Esophagus muscularis mucosa (tissue), 4 donors: ENCODE data around the gene C1QTNF1. TPM values are rescaled to one million over a fixed set of nuclear protein-coding genes. Genes with fewer than 3 reads are reported as not detected.

ENCODE experiments used
- DNase-seq: peaks from one replicate; pipeline ENCODE4 v3.0.0-alpha.2; 2017; ENCODE audit errors: extremely low spot score
- H3K27ac ChIP-seq, 4 donors: fragments of 200-600 bp; sonication (generic); replicated peaks in 1 of 4; 1 replicate in 3 of 4; 2 replicates in 1 of 4; pipeline ENCODE4 v1.5.1; 2016 to 2019; ENCODE audit warnings: mild to moderate bottlenecking in 1 of 4
- H3K27me3 ChIP-seq, 4 donors: fragments of 200-600 bp; sonication (generic); one replicate each; pipeline versions ENCODE4 v1.5.1 to v1.6.0; 2016 to 2019
- H3K36me3 ChIP-seq, 4 donors: fragments of 200-600 bp; sonication (generic); one replicate each; pipeline ENCODE4 v1.5.1; 2016 to 2019
- H3K4me1 ChIP-seq, 4 donors: fragments of 200-600 bp; sonication (generic); one replicate each; pipeline ENCODE4 v1.5.1; 2016 to 2019
- H3K4me3 ChIP-seq, 4 donors: fragments of 200-600 bp; sonication (generic); 1 replicate in 2 of 4; 2 replicates in 2 of 4; pipeline ENCODE4 v1.5.1; 2016 to 2019; ENCODE audit warnings: mild to moderate bottlenecking in 4 of 4, moderate library complexity in 1 of 4
- H3K9me3 ChIP-seq, 4 donors: fragments of 200-600 bp; sonication (generic); 1 replicate in 3 of 4; 2 replicates in 1 of 4; pipeline ENCODE4 v1.5.1; 2016 to 2019
- EP300 ChIP-seq: sonication (generic); formaldehyde crosslinking; IDR thresholded peaks from one replicate; pipeline ENCODE4 v1.6.1; 2017; ENCODE audit warnings: antibody characterized with exemption
- POLR2A ChIP-seq: fragments of 450-650 bp; IDR thresholded peaks from one replicate; pipeline ENCODE4 v1.6.1; 2017; ENCODE audit warnings: antibody characterized with exemption, moderate library complexity, mild to moderate bottlenecking, low read depth
- POLR2AphosphoS5 ChIP-seq, 2 donors: sonication (generic); formaldehyde crosslinking; IDR thresholded peaks; one replicate each; pipeline ENCODE4 v1.6.1; 2017; ENCODE audit warnings: antibody characterized with exemption in 2 of 2
- WGBS: methylation state at CpG from one replicate; pipeline ENCODE4 v1.1.5; 2018; 5-methylcytosine and 5-hydroxymethylcytosine counted together
- intact Hi-C: fragments of 100-400 bp; cut with DNase I; formaldehyde crosslinking; loops from one replicate; pipeline ENCODE4 v1.15.1; 2023
- total RNA-seq, 4 donors: library from RNA; depleted of rRNA; stranded (reverse); fragments of >200 nt; gene quantifications; one replicate each; pipeline versions ENCODE4 v1.1.0 to v1.2.1, GENCODE V29; 2016
- TF ChIP-seq, protein P1 (sequence below), 3 experiments: fragments of 200-600 bp in 2 of 3; fragments of 450-650 bp in 1 of 3; sonication (generic) in 2 of 3; IDR thresholded peaks; one replicate each; pipeline ENCODE4 v1.5.1; 2017 to 2019; ENCODE audit warnings: antibody characterized with exemption in 3 of 3, mild to moderate bottlenecking in 2 of 3, moderate library complexity in 1 of 3

C1QTNF1 gene
- total RNA-seq, 4 donors from 2014 or later = 31.1 to 115 (median 70.4) TPM

DNA sequence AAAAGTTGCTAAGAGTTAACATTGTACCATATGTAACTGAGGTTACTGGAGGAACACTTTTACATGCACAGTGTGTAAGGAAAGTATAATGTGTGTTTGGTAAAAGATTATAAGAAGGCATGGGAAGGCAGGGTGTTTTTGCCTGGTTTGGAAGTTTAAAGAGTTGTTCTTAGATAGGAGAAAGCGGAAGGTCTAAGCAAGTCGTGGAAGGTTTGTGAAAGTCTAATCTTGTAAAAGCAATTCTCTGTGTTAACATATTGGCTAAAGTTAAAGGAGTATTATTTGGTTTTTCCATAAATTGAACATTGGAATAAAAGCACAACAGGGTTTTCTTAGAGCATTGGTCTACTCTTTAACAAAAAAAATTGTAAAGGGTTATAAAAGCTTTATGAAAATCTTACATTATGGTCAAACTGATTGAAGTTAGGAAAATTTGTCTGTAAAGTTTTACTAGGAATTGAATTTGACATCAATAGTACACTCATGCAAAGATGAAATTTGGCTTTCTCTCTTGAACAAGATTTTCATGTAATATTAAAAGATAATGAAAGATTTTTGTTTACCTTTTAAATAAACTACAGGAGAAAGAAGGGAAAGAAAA is 9.7 kb upstream of the C1QTNF1 start:
- Histone ChIP-seq H3K4me3 (no peak overlapping the region), H3K9me3 (no peaks in the 10 kb centered on the region), H3K27me3 (no peaks in the 10 kb centered on the region), H3K4me1 (peaks cover 6 to 10% (median 8%) of the 10 kb centered on the region in 4 donors), H3K36me3 (no peaks in the 10 kb centered on the region), H3K27ac (no peak overlapping the region)
- TF ChIP-seq, protein P1, sequence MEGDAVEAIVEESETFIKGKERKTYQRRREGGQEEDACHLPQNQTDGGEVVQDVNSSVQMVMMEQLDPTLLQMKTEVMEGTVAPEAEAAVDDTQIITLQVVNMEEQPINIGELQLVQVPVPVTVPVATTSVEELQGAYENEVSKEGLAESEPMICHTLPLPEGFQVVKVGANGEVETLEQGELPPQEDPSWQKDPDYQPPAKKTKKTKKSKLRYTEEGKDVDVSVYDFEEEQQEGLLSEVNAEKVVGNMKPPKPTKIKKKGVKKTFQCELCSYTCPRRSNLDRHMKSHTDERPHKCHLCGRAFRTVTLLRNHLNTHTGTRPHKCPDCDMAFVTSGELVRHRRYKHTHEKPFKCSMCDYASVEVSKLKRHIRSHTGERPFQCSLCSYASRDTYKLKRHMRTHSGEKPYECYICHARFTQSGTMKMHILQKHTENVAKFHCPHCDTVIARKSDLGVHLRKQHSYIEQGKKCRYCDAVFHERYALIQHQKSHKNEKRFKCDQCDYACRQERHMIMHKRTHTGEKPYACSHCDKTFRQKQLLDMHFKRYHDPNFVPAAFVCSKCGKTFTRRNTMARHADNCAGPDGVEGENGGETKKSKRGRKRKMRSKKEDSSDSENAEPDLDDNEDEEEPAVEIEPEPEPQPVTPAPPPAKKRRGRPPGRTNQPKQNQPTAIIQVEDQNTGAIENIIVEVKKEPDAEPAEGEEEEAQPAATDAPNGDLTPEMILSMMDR (IDR thresholded peaks at IDR 0.05) = no peak
- TF ChIP-seq EP300 = no peak
- intact Hi-C loops = no loop called here
- no peak for DNase-seq
- 80% methylated on average over 2 of the region's 2 CpGs for WGBS

DNA sequence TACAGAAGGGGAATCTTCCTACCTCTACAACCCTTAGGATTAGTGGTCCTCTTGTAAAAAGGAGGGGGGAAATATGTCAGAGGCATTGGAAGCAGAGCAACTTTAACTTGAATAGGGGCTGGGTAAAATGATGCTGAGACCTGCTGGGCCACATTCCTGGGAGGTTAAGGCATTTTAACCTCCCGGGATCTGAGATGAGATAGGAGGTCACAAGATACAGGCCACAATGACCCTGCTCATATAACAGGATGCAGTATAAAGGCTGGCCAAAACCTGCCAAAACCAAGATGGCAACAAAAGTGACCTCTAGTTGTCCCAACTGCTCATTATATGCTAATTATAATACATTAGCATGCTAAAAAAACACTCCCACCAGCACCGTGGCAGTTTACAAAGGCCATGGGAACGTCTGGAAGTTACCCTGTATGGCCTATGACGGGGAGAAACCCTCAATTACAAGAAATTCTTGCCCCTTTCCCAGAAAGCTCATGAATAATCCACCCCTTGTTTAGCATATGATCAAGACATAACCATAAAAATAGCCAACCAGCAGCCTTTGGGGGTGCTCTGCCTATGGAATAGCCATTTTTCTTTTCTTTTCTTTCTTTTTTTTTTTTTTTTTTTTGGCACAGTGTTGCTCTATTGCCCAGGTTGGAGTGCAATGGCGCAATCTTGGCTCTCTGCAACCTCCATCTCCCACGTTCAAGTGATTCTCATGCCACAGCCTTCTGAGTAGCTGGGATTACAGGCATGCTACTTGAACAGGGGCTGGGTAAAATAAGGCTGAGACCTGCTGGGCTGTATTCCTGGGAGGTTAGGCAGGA is 6.2 kb upstream of the C1QTNF1 start:
- no peak for DNase-seq
- Histone ChIP-seq H3K36me3 (no peaks in the 10 kb centered on the region), H3K27ac (no peak overlapping the region), H3K27me3 (no peaks in the 10 kb centered on the region), H3K4me3 (no peak overlapping the region), H3K9me3 (no peaks in the 10 kb centered on the region), H3K4me1 (peaks cover 29 to 34% (median 31%) of the 10 kb centered on the region in 4 donors)
- no peak for TF ChIP-seq POLR2AphosphoS5 (IDR thresholded peaks at IDR 0.05)
- intact Hi-C loops = no loop called here
- WGBS = 76% methylated on average over 6 of the region's 6 CpGs

DNA sequence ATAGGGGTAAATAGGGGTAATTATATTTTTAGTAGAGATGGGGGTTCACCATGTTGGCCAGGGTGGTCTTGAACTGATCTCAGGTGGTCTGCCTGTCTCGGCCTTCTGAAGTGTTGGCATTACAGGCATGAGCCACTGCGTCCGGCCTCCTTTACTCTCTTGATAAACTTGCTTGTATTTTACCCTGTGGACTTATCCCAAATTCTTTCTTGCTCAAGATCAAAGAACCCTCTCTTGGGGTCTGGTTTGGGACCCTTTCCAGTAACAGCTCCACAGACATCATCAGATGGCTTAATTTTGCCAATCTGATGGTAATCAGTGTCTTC is 5.6 kb upstream of the C1QTNF1 start:
- H3K36me3 ChIP-seq = no peaks in the 10 kb centered on the region
- H3K4me1 ChIP-seq = peaks cover 35 to 40% (median 37%) of the 10 kb centered on the region in 4 donors
- no peaks in the 10 kb centered on the region for H3K27me3 ChIP-seq
- no peak overlapping the region for H3K4me3 ChIP-seq
- TF ChIP-seq POLR2AphosphoS5 (IDR thresholded peaks at IDR 0.05) = no peak
- TF ChIP-seq EP300 = no peak
- no peak for TF ChIP-seq POLR2A
- TF ChIP-seq, protein P1 (IDR thresholded peaks at IDR 0.05) = no peak
- no peaks in the 10 kb centered on the region for H3K9me3 ChIP-seq
- WGBS = 96% methylated on average over 3 of the region's 3 CpGs
- no peak for DNase-seq
- H3K27ac ChIP-seq = no peak overlapping the region
- intact Hi-C loops = no loop called here

DNA sequence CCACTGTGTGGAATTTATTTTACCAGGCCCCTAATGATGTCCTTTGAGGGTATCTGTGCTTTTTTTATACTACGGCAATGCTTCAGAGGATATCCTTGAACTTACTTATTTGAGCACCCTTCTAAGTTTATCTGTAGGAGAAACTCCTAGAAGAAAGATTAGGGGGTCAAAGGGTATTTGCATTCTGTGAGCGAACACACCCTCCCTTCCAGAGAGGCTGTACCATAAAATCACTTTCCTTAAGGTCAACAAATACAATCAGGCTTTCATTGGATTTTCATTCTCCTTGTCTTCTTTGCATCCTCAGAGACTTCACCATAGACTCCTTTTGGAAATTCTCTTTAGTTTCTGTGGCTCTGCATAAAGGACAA is 4.7 kb upstream of the C1QTNF1 start:
- peak overlapping the region in 1 of 4 donors; percentile 88 for H3K27ac ChIP-seq
- H3K9me3 ChIP-seq = no peaks in the 10 kb centered on the region
- no peak overlapping the region for H3K4me3 ChIP-seq
- intact Hi-C loops = no loop called here
- H3K36me3 ChIP-seq = no peaks in the 10 kb centered on the region
- H3K27me3 ChIP-seq = peaks cover 0 to 2% (median 0%) of the 10 kb centered on the region in 4 donors
- 91% methylated on average over 2 of the region's 2 CpGs for WGBS
- H3K4me1 ChIP-seq = peaks cover 42 to 47% (median 45%) of the 10 kb centered on the region in 4 donors
- DNase-seq = no peak
- TF ChIP-seq EP300 (no peak), POLR2A (no peak), POLR2AphosphoS5 (IDR thresholded peaks at IDR 0.05) (no peak)
- TF ChIP-seq, protein P1 (IDR thresholded peaks at IDR 0.05) = no peak

DNA sequence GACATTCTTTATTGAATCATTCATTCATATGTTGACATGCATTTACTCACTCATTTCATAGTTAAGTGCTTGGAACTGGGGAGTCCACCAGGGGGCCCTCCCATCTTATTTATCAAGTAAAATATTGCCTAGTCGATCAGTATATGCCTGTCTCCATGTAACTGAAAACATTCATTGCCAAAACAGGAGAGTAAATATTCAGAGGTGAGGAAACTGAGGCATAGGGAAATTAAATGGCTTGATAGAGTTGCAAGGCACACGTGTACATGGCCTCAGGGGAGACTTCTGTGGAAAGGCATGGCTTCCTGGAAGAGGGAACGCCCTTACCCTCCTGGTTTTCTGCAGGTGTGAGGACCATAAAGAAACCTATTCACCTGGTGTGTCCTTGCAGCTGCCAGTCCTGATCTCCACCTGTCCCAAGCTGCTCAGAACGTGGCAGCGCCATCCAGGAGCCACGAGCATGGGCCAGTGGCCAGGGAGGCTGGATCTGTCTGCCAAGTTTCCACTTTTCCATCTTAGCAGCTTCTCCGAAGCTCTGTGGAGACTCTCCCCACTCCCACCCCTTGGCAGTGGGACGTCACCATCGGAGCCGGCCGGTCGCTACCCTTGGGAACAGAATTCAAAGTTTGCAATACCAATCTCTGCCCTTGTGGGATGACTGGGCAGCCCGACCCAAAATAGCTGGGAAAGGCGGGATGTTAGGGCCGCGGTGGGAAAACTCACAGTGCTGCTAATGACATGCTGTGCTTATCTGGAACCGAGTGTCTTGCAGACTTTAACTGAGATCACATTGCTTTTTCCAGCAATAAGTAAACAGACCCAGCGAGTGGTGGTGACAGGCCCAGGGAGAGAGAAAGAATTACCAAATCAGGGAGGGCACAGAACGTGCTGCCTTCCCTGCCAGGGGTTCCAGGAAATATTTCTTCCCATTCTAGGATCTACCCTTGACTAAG is 4.1 kb upstream of the C1QTNF1 start:
- WGBS = 23% methylated on average over 14 of the region's 19 CpGs
- peak overlapping the region; percentile 23 to 39 (median 28) for H3K4me3 ChIP-seq
- no peak for DNase-seq
- H3K36me3 ChIP-seq = no peaks in the 10 kb centered on the region
- intact Hi-C loops = no loop called here
- no peaks in the 10 kb centered on the region for H3K9me3 ChIP-seq
- H3K27me3 ChIP-seq = peaks cover 0 to 6% (median 0%) of the 10 kb centered on the region in 4 donors
- TF ChIP-seq EP300 = peak; percentile 85
- TF ChIP-seq, protein P1 (IDR thresholded peaks at IDR 0.05) = peak; percentile 76 to 80 (median 78)
- no peak for TF ChIP-seq POLR2A
- peak; percentile 34 to 51 for TF ChIP-seq POLR2AphosphoS5 (IDR thresholded peaks at IDR 0.05)
- peaks cover 45 to 54% (median 51%) of the 10 kb centered on the region in 4 donors for H3K4me1 ChIP-seq
- H3K27ac ChIP-seq = peak overlapping the region; percentile 71 to 88 (median 78)
